Stimulated activated CD8-positive, alpha-beta memory T cell treated with anti-CD3 and anti-CD28 coated beads, Interleukin-4, amount 100 ng/mL, for 48 hours (primary cell): ENCODE results near the gene SMIM10.
"Not testable (repeated sequence)": the region's sequence is repeated elsewhere in the genome, so short reads cannot be mapped to it uniquely, and the experiment has no call there.

Experiments
- DNase-seq: peaks from one replicate; pipeline ENCODE4 v3.0.0-alpha.2; 2020

Gene SMIM10

DNA sequence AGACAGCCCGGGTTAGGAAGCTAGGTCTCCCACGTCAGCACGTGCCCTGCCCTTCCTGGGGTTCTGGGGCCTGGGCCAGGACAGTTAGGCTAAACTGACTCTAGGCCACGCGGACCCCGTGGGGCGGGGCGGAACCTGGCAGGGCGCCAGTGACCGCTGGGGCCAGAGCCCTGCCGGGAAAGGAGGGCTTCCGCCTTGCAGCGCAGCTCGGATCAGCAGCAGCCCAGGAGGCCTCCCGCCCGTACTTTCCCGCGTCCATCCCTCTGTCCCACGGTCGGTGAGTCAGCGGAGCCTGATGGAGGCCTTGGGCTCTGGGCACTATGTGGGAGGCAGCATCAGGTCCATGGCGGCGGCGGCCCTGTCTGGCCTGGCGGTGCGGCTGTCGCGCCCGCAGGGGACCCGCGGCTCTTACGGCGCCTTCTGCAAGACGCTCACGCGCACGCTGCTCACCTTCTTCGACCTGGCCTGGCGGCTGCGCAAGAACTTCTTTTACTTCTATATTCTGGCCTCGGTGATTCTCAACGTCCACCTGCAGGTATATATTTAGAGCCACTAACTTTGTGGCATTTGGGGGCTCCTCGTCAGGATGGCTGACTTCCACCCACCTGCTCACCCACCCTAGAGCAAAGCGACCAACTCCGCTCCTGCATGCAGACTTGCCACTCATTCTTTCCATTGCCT, at the start of gene SMIM10:
Gene SMIM10 (plus strand): TSS at position 191 of the 681 bp plus-strand sequence. CDS start 105 bp downstream, at position 296.
- DNase-seq: peak; percentile 48

DNA sequence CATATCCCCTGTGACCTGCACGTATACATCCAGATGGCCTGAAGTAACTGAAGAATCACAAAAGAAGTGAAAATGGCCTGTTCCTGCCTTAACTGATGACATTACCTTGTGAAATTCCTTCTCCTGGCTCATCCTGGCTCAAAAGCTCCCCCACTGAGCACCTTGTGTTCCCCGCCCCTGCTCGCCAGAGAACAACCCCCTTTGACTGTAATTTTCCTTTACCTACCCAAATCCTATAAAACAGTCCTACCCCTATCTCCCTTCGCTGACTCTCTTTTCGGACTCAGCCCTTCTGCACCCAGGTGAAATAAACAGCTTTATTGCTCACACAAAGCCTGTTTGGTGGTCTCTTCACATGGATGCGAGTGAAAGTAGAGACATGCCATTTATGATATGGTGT, 44.4 kb upstream of the SMIM10 start:
- DNase-seq: not testable (repeated sequence)

DNA sequence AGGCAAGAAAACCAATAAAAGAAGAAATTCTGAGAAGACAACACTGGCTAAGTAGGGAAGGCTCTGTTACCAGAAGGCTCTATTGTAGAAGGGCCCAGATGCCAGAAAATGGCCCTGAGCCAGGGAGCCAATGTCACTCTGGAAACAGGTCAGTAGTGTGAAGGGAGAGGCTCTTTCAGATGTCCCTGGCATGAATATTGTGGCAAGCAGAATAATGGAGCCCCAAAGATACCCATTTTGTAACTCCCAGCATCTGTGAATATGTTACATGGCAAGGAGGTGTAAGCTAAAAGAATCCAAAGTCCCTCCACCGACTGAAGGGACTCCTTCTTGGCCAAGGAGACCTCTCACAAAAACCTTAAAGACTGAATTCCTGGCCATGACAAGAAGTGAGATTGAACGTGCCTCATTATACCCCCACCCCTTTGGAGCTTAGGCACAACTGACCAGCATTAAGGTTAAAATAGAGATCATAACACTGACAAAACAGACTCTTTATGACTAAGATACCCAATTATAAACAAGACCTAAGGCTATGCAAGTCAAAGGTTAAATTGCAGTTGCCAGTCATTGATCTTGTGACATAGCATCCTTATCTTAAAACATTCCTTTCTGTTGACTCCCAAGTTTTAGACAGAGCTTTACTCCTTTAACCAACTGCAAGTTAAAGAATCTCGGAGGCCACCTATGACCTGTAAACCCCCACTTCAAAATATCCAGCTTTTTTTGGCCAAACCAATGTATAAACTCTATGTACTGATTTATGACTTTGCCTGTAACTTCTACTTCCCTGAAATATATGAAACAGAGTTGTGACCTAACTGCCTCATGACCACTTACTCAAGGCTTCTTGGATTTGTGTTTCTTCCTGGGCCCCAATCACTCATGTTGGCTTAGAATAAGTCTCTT, 42.2 kb upstream of the SMIM10 start:
- DNase-seq: no peak

DNA sequence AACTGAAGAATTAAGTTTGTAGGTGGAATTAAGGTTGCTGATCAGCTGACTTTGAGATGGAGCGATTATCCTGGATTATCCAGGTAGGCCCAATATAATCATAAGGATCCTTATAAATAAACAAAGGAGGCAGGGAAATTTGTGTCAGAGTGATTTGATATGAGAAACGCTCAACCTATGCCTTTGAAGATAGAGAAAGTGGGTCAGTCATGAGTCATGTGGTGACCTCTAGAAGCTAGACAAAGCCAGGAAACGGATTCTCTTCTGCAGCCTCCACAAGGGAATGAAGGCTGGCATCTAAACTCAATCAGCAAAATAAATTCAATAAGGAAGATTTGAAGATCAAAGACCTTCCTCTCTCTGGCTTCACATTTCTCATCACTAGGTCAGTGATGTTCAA, 41.5 kb upstream of the SMIM10 start:
- no peak for DNase-seq

DNA sequence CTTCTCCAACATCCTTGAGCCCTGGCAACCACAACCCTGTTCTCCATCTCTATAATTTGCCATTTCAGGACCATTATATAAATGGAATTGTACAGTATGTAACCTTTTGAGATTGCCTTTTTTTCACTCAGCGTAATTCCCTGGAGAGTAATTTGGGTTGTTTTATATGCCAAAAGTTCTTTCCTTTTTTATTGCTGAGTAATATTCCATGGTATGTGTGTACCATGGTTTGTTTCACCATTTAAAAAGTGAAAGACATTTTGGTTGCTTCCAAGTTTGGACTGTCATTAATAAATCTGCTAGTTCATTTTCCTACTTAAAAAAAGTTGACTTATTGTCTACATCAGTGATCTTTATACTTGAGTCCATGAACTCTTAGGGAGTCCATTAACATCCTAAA, 33.0 kb upstream of the SMIM10 start:
- DNase-seq: no peak

DNA sequence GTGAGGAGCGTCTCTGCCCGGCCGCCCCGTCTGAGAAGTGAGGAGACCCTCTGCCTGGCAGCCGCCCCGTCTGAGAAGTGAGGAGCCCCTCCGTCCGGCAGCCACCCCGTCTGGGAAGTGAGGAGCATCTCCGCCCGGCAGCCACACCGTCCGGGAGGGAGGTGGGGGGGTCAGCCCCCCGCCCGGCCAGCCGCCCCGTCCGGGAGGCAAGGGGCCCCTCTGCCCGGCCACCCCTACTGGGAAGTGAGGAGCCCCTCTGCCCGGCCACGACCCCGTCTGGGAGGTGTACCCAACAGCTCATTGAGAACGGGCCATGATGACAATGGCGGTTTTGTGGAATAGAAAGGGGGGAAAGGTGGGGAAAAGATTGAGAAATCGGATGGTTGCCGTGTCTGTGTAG, 30.4 kb upstream of the SMIM10 start:
- not testable (repeated sequence) for DNase-seq

DNA sequence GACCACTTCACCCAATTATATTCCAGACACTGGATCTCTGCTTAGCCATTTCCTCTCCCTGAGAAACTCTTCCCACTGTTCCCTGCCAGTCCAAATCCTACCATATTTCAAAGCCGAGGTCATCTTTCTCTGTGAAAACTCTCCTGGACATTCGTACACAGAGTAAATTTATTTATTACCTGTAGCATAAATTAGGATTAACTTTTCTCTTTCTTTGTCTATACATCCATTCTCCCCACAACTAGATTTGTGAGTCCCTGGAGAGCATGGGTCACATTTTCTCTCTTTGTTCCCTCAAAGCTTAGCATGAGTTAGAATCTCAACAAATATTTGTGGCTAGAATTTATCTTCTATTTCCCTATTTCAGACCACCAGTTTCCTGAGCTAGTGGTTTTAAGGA, 27.8 kb upstream of the SMIM10 start:
- DNase-seq: no peak

DNA sequence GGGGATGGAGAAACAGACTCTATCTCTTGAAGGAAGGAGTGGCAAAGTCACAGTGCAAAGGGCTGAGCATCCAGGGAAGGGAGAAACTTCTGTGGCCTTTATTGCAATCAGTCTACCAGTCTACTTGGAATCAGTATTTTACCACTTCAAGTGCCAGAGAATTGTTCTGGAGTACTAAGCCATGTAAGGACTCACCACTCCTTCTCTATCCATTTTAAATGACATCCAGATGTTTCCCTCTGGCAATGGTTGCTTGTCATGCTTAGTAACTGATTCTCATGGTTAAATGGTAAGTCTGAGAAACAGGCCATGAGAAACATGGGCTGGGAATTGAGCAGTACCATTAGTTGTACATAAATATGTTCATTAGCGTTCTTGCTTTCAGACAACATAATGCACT, 21.1 kb upstream of the SMIM10 start:
- DNase-seq: no peak

DNA sequence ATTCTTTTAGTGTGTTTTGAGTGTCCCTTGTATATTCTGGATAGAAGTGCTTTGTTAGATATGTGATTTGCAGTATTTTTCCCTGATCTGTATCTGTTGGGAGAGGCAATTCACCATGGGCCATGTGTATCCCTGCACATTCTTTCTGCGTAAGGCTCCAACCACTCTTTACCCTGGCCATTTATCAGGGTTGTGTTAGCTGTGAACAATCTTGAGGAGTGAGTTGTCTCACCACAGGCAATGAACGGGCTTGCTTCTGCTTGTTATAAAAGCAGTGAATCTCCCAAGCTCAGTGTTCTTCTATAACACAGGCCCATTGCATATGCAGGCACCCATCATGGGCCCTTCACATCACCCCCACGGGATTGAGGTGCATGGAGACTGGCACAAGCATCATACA, 18.9 kb upstream of the SMIM10 start:
- no peak for DNase-seq

DNA sequence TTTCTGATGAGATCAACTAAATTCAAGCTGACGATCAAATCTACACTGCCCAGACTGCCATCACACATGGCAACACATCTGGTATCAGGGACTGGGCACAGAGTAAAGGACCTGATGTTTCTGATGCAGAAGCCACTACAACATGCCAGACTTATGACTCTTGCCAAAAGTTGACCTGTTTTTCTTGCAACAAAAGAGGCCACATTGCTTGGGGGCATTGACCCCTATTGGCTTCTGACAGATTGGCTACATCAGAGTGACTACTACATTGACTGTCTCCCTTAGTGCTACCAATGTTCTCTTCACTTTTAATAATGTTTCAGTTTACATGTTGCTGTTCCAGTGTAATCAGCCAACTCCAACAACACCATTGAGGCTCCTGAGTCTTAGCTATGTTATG, 15.3 kb upstream of the SMIM10 start:
- DNase-seq: no peak

DNA sequence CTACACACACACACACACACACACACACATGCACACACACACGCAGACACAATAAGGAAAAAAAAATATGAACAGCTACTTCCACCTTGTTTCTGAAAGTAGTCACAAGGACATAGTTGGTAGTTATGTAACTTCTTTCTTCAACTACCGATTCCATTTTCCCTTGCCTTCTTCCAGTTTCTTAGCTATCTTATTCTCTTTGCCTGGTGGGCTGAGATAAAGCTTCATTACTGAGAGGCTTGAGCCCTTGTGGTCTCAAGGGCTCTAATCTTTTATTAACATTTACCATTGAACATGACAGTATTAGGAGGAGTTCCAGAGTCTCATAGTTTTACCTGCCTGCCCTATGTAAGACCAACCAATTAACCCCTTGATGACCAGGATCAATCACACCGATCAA, 8.9 kb upstream of the SMIM10 start:
- no peak for DNase-seq

DNA sequence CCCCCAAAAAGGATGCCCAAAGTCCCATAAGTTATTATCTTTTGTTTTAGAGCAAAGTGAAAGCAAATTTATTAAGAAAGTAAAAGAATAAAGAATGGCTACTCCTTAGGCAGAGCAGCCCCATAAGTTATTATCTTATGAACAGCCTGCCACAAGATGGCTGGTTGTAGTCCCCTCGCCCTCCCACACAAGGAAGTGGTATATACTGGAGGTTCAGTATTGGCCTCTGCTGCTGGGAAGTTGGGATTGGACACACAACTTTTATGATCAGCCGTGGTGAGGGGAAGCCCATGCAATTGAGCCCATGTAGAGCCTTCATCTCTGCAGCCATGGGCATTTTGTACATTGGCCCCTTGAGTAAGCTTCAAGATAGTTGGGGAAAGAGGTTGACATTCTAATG, 8.0 kb upstream of the SMIM10 start:
- no peak for DNase-seq

DNA sequence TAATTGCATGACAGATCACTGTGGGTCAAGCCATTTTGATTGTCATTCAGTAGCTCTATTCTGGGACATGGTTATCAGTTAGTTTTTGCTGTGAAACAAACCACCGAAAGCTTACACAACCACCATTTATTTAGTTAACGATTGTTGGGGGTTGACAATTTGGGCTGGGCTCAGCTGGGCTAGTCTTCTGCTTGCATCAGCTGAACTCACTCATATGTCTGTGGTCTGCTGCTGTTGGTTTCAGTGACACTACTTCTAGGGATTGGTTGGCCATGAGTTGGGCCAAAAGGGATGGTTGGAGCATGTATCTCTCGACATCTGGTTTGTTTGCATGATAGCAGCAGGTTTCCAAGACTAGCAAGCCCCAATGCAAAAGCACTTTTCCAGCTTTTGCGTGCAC, 5.3 kb upstream of the SMIM10 start:
- no peak for DNase-seq

DNA sequence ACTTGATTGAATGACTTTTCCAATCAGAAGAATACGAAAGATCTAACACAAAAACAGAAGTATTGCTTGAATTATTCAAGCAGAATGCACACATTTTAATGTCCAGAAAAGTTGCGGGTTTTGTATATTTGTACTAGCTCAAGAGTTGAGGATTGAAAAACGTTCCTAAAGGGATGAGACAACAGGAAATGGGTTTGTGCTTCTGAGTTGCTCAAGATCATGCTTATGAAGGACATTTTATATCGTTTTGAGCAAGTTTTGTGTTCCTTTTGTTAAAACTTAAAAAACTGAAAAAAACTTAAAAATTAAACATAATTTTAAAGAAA, 353 bp upstream of the SMIM10 start:
- DNase-seq: no peak

DNA sequence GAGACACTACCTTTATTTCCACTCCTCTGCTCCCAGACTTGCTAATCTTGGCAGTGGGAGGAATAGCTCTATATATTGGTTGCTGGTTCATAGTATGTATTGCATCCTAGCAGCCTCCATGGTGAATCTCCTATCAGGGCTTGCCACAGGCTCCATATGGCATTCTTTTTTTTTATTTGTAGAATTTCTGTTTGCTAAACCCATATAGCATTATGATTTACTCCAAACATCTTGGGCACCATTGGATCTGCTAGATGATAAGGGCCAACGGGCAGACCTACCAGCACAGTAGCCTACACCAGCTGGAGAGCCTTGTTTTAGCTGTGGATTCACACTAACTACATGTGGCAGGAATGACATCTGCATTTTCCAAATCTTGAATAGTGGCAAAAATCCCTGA, 6.9 kb downstream of the SMIM10 start:
- DNase-seq: no peak

DNA sequence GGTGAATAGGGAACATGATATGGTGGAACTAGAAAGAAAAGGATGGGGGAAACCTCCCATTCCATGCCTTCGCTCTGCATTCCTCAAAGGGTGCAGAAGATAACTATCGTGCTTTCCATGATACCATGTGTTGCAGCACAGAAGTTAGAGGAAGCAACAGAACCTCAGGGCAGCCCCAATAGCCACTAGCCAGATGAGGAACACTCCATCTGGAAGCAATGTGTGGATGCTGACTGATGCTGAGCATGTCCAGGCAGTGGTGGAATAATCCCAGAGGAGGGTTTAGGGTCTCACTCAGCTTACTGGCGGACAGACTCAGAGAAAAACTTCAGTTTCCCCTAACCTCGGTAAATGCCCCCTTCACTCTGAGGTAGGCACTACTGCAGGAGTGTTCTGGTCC, 7.5 kb downstream of the SMIM10 start:
- no peak for DNase-seq

DNA sequence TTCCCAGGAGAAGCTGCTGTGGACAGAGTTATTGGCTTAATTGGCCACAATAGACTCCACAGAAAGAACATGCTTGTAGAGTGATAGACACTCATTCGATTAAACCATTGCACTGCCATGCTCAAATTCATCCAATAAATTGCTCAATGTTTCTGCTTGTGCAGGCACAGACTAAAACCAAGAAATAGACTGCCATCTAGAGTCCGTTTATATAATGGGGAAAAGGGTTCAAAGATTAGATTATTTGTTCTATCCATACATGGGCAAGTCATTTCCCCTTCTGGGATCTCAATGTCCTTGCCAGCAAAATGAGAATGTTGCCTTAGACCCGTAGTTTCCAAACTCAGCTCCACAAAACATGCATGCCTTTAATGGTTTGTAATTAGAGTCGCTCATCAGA, 8.7 kb downstream of the SMIM10 start:
- no peak for DNase-seq

DNA sequence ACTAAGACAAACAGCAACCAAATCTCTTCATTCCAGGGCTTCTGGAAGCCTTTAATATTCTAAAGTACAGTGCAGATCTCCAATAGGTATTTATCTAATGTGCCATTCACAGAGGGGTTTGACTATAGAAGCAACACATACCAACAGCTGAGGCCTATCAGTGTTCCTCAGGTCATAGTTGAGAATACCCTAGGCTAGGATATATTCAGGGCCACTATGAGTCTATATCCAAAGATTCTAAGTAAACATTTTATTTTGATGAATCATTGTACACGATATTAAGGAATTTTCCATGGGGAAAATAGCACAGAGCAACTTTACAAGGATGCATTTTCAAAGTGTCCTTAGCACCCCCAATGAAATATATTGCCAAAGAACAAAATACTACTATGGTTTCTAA, 9.7 kb downstream of the SMIM10 start:
- no peak for DNase-seq

DNA sequence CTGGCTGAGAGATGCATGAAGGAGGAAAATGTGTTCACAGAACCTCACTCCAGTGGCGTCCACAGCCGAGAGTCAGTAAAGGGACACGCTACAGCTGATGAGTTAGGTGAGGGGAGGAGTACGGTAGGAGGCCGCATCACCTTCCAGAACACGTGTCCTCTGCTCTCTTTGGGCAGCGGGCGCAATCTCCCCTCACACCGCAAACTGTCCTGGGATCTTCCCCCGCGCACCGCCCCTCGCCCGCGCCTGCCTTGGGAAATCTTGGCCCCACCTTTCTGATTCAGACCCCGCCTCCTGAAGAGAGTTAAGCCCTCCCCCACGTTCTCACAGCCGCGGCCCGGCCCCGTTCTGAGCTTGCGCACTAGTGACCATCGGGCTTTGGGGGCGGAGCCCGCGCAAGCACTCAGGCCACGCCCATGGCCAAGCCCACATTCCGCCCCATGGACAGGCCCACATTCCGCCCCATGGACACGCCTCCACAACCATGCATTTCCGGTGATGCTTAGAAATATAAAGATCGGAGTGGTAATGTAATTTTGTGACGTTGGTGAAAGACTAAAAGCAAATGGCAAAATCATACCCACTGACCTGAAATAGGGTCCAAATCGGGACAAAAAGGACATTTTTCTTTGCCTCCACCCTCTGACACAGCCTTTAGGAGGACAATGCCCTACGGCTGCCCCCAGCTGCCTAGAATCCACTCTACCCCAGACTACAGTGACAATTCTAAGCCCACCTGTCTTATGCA, 13.3 kb downstream of the SMIM10 start:
- DNase-seq: peak; percentile 92

DNA sequence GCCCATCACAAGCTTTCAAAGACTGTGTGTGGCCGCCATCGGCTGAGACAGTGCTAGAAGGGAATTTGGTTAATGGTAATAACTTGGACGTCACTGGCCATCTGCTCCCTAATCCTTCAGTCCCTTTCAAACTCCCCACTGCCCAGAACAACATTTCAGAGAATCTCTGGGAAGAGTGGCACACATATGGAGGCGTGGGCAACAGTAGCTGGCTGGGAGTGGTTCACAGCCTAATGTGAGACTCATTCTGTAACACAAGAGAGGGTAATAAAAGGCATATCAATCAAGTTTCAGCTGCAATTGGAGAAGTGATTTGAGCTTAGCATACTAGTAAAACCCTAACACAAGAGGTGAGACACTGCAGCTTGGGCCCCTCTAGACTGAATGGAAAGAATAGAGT, 15.4 kb downstream of the SMIM10 start:
- DNase-seq: no peak

DNA sequence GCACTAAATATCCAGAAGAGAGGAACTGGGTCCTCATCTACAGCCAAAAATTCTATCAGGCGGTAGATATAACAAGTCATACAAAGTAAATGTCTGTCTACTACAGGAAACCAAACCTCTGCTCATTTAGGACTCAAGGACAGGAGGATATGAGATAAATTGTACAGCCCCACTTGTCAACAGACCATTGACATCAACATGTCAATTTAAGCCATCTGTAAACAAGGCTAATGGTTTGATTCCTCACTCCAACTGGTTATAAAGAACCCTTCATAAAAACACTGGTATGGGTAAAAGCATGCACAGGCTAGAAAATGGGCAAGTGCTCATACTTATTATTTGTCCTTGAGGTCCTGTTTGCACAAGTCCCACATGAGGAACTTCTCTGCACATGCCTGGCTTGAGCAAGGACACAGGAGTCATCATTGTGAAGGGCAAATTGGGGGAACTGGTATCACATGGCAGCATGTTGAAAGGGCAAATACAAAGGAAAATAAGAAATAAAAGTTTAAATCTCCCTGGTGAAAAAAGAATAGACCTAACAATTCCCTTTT, 18.3 kb downstream of the SMIM10 start:
- DNase-seq: no peak

DNA sequence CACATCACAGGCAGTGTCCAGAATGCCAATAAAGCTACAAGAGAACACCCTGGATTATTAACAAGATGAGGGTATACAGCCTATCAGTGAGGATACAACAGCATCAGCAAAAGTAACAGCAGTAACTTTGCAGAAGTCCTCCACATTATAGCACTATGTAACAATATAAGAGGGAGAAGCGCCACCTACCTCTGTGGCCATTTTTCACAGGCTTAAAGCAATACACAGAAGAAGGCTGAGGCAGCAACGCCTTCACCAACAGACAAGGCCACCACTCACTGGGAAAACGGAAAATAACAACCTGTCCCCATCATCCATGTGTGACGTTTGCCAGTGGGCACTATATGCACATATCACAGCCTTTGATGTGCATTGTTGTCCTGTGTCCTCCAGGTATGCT, 19.0 kb downstream of the SMIM10 start:
- DNase-seq: no peak

DNA sequence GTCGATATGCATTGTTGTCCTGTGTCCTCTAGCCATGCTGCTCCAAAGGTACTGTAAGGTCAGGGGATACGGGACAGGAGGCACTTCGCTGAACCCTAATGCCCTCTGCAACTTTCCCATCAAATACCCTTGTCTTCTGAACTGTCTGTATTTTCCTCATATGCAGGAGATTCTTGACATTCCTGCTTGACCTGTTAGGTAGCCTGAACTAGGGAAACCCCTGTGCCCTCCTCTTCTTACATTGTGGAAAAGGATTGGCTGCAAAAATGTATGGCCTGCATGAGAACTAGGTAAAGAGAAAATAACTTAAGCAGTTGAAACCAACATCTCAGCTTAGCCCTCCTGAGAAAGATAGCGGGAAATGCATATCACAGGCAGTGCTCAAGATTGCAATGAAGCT, 20.1 kb downstream of the SMIM10 start:
- no peak for DNase-seq
